Stimulated activated naive B cell treated with anti-CD40 and anti-IgM and Interleukin-4, amounts not matched to agents 10 μg/mL and 1 μg/mL and 100 μg/mL, for 72 hours (primary cell): ENCODE measurements around the gene CAMKMT.
"Not testable (repeated sequence)": the region's sequence is repeated elsewhere in the genome, so short reads cannot be mapped to it uniquely, and the experiment has no call there.

ENCODE experiments used
- ATAC-seq, 2 donors: fragments of 150-1000 bp; cut with Tn5 transposase; replicated peaks; 2 replicates each; pipeline ENCODE4 v1.10.0; 2021; ENCODE audit warnings: moderate library complexity in 1 of 2
- DNase-seq: peaks from one replicate; pipeline ENCODE4 v3.0.0; 2021
- H3K27ac Mint-ChIP-seq: one replicate; pipeline ENCODE4 v1.8.0; 2022; ENCODE audit warnings: mild to moderate bottlenecking, mixed read lengths
- H3K27me3 Mint-ChIP-seq, 2 donors: one replicate each; pipeline ENCODE4 v1.8.0; 2022; ENCODE audit warnings: mixed read lengths in 2 of 2
- H3K36me3 Mint-ChIP-seq, 2 donors: one replicate each; pipeline ENCODE4 v1.8.0; 2022; ENCODE audit warnings: mixed read lengths in 2 of 2, mild to moderate bottlenecking in 1 of 2
- H3K4me1 Mint-ChIP-seq, 2 donors: one replicate each; pipeline ENCODE4 v1.8.0; 2022; ENCODE audit warnings: mixed read lengths in 2 of 2, mild to moderate bottlenecking in 1 of 2
- H3K4me3 Mint-ChIP-seq, 2 donors: one replicate each; pipeline ENCODE4 v1.8.0; 2022; ENCODE audit warnings: mild to moderate bottlenecking in 2 of 2, mixed read lengths in 2 of 2, moderate library complexity in 1 of 2
- H3K9me3 Mint-ChIP-seq, 2 donors: one replicate each; pipeline ENCODE4 v1.8.0; 2022; ENCODE audit warnings: mixed read lengths in 2 of 2, mild to moderate bottlenecking in 1 of 2

The CAMKMT gene

GRCh38 chr2:44377486-44377885, 15.7 kb downstream of the CAMKMT start:
- Mint-ChIP-seq H3K27me3 (no peaks in the 10 kb centered on the region), H3K36me3 (peaks cover 18 to 24% of the 10 kb centered on the region in 2 donors), H3K9me3 (no peaks in the 10 kb centered on the region), H3K27ac (no peak overlapping the region), H3K4me1 (peaks cover 0 to 5% of the 10 kb centered on the region in 2 donors), H3K4me3 (no peak overlapping the region)
- no peak for ATAC-seq
- DNase-seq = no peak

DNA sequence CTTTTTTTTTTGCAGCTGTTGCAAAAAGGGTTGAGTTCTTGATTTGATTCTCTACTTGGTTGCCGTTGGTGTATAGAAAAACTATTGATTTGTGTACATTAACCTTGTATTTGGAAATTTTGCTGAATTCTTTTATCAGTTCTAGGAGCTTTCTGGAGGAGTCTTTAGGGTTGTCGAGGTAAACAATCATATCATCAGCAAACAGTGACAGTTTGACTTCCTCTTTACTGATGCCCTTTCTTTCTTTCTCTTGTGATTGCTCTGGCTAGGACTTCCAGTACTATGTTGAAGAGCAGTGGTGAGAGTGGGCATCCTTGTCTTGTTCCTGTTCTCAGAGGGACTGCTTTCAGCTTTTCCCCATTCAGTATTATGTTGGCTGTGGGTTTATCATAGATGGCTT, 23.5 kb downstream of the CAMKMT start:
- not testable (repeated sequence) for H3K27me3 Mint-ChIP-seq, ATAC-seq, H3K27ac Mint-ChIP-seq, DNase-seq, H3K4me3 Mint-ChIP-seq
- peaks cover 6 to 13% of the 10 kb centered on the region in 2 donors for H3K9me3 Mint-ChIP-seq
- peaks cover 14 to 16% of the 10 kb centered on the region in 2 donors for H3K4me1 Mint-ChIP-seq
- H3K36me3 Mint-ChIP-seq = peaks cover 28 to 41% of the 10 kb centered on the region in 2 donors

- Mint-ChIP-seq H3K4me1 (peaks cover 14 to 16% of the 10 kb centered on the region in 2 donors), H3K27ac (no peak overlapping the region), H3K4me3 (no peak overlapping the region), H3K36me3 (peaks cover 24 to 35% of the 10 kb centered on the region in 2 donors), H3K9me3 (peaks cover 6 to 13% of the 10 kb centered on the region in 2 donors), H3K27me3 (no peaks in the 10 kb centered on the region)
- peak; percentile 6 for DNase-seq
- ATAC-seq = peak in 1 of 2 donors; percentile 63
These were observed 27.1 kb downstream of the CAMKMT start for GRCh38 chr2:44388877-44389276.

- Mint-ChIP-seq H3K4me1 (peaks cover 13 to 16% of the 10 kb centered on the region in 2 donors), H3K9me3 (peaks cover 6 to 9% of the 10 kb centered on the region in 2 donors)
These were observed 28.1 kb downstream of the CAMKMT start for GRCh38 chr2:44389895-44390294.

DNA sequence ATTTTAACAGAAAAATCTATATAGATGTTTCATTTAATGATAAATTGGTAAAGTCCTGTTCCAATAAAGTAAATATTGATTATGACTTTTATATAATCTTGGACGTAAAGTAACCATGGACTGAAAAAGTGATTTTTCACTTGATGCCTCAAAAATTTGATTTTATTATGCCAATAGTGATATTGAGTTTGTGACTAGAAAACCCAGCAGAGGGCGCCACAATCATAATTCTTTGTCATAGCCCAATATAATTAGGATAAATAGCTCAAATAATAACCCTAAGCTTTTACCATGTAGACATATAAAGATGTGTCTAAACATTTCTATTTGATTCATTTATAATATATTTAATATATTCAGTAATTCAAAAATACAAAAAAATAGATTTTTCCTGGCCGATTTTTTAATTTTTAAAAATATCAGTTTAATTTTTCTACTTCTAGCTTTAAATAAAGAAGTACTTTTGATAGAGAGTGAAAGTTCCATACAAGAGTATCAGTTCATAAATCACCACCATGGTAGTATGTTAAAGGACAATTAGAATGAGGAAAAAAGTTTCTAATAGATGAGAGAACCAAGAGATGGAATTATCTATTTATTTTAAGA, 30.7 kb downstream of the CAMKMT start:
- no peak overlapping the region for H3K4me3 Mint-ChIP-seq
- H3K27ac Mint-ChIP-seq = no peak overlapping the region
- peaks cover 10% of the 10 kb centered on the region in 2 donors for H3K36me3 Mint-ChIP-seq
- peaks cover 1% of the 10 kb centered on the region in 2 donors for H3K9me3 Mint-ChIP-seq
- peaks cover 6 to 8% of the 10 kb centered on the region in 2 donors for H3K4me1 Mint-ChIP-seq
- ATAC-seq (no peak), DNase-seq (peak; percentile 4)
- H3K27me3 Mint-ChIP-seq = no peaks in the 10 kb centered on the region

More at GRCh38 chr2:44389895-44390294, 28.1 kb downstream of the CAMKMT start:
- H3K36me3 Mint-ChIP-seq = peaks cover 16 to 25% of the 10 kb centered on the region in 2 donors
- DNase-seq (no peak), ATAC-seq (no peak)
- H3K27ac Mint-ChIP-seq = no peak overlapping the region
- no peak overlapping the region for H3K4me3 Mint-ChIP-seq
- H3K27me3 Mint-ChIP-seq = no peaks in the 10 kb centered on the region

GRCh38 chr2:44397447-44398175, 35.9 kb downstream of the CAMKMT start:
- Mint-ChIP-seq H3K27me3 (no peaks in the 10 kb centered on the region), H3K9me3 (no peaks in the 10 kb centered on the region), H3K36me3 (peaks cover 0 to 3% of the 10 kb centered on the region in 2 donors), H3K27ac (no peak overlapping the region), H3K4me1 (no peaks in the 10 kb centered on the region), H3K4me3 (no peak overlapping the region)
- DNase-seq (no peak), ATAC-seq (no peak)

DNA sequence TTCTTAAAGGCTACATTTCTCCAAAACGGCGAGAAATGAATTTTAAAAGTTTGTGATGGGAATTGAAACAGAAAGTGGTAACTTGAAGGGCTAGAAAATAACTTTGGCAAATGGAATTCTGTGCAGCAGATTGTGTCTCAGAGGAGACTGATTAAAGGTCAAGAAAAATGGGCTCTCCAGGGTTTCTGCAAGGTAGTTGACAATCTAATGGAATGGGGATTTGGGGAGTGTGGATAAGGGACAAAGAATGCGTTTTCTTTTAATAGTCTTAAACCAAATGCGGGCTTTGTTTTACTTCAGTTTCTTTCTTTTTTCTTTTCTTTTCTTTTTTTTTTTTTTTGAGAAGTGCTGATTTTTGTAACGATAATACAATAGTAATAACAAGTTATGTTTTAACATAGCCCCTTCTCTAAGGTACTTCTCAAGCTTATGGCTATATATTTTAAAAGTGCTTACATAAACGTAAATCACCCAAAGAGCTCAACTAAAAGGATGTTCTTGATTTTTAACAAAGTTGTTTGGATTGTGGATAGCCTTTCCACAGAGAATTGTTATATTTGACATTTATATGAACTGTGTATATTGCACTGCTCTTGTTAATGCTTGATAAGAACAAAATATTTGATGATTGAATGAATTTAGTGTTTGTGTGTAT, 36.6 kb downstream of the CAMKMT start:
- no peaks in the 10 kb centered on the region for H3K4me1 Mint-ChIP-seq
- no peak overlapping the region for H3K4me3 Mint-ChIP-seq
- DNase-seq (no peak), ATAC-seq (no peak)
- H3K27me3 Mint-ChIP-seq = no peaks in the 10 kb centered on the region
- H3K9me3 Mint-ChIP-seq = no peaks in the 10 kb centered on the region
- peaks cover 0 to 3% of the 10 kb centered on the region in 2 donors for H3K36me3 Mint-ChIP-seq
- no peak overlapping the region for H3K27ac Mint-ChIP-seq

DNA sequence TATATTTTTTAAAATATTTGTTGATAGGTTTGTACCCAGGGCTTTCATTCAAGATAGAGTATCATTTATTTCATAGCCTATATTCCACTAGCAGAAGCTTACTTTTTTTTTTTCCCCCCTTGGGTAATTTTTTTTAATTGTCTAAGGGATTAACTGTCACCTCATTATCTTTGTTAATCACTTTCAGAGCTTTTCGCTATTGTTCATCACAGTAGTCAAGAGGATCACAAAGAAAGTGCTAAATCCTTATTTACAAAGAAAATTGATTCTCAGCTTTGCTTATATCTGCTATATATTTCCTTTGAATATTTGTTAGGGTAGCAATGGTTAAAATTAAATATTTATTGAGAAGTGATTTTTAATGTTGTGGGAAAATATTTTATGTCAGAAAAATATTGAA, 59.0 kb downstream of the CAMKMT start:
- no peaks in the 10 kb centered on the region for H3K4me1 Mint-ChIP-seq
- no peak overlapping the region for H3K27ac Mint-ChIP-seq
- no peaks in the 10 kb centered on the region for H3K27me3 Mint-ChIP-seq
- ATAC-seq (no peak), DNase-seq (no peak)
- peaks cover 6 to 14% of the 10 kb centered on the region in 2 donors for H3K36me3 Mint-ChIP-seq
- no peaks in the 10 kb centered on the region for H3K9me3 Mint-ChIP-seq
- no peak overlapping the region for H3K4me3 Mint-ChIP-seq

DNA sequence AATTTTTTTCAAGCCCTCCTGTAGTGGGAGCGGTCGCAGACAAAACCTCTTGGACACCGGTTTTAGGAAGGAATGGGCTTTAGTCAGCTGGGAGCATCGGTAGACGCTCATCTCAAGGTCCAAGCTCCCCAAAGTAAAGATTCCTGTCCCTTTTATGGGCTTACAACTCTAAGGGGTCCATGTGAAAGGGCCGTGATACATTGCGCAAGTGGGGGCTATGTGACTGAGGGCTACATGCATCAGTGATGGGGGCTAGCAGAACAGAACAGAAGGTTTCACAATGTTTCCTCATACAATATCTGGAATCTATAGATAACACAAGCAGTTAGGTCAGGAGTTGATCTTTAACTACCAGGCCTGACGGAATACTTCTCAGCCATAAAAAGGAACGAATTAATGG, 62.5 kb downstream of the CAMKMT start:
- Mint-ChIP-seq H3K4me3 (no peak overlapping the region), H3K27ac (no peak overlapping the region), H3K4me1 (no peaks in the 10 kb centered on the region), H3K36me3 (peaks cover 3 to 20% of the 10 kb centered on the region in 2 donors), H3K27me3 (no peaks in the 10 kb centered on the region), H3K9me3 (no peaks in the 10 kb centered on the region)
- ATAC-seq = no peak
- no peak for DNase-seq

DNA sequence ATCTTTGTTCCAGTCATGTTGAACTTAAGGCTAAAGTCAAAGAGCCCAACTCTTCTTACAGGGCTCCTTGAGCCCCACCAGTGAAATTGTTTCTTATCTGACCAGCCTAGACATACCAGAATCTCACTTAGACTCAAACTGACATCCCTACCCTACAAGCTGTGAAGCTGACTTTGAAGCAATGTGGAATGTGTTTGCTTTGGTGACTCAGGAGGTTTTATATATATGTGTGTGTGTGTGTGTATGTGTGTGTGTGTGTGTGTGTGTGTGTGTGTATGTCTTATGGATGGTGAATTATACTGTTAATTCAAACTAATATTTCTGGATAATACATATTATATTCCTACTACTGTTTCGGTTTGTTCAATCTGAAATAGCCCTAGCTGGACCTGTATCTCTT, 67.3 kb downstream of the CAMKMT start:
- ATAC-seq = no peak
- Mint-ChIP-seq H3K4me1 (peaks cover 3 to 6% of the 10 kb centered on the region in 2 donors), H3K36me3 (peaks cover 5 to 23% of the 10 kb centered on the region in 2 donors), H3K27me3 (no peaks in the 10 kb centered on the region), H3K9me3 (no peaks in the 10 kb centered on the region), H3K4me3 (no peak overlapping the region), H3K27ac (no peak overlapping the region)
- no peak for DNase-seq

DNA sequence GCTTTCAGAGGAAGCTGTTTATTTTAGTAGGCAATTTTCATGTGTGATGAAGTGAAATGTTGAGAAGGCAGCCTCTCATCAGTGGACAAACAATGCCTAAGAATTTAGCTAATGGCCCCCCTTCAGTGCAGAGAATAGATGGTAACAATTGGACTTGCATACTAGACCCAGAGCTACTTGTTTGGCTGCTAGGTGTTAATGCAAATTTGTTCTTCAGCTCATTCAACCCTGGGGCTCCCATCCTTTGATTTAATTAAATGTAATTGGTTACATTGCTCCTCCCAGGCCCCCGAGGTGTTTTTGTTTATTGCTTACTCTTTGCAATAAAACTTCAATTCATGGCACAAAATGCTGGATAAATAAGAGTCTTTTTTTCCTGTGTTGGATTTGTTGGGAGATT, 68.6 kb downstream of the CAMKMT start:
- Mint-ChIP-seq H3K4me1 (peaks cover 3 to 6% of the 10 kb centered on the region in 2 donors), H3K4me3 (no peak overlapping the region), H3K9me3 (no peaks in the 10 kb centered on the region), H3K27ac (no peak overlapping the region), H3K36me3 (peaks cover 7 to 20% of the 10 kb centered on the region in 2 donors), H3K27me3 (no peaks in the 10 kb centered on the region)
- ATAC-seq (no peak), DNase-seq (no peak)

DNA sequence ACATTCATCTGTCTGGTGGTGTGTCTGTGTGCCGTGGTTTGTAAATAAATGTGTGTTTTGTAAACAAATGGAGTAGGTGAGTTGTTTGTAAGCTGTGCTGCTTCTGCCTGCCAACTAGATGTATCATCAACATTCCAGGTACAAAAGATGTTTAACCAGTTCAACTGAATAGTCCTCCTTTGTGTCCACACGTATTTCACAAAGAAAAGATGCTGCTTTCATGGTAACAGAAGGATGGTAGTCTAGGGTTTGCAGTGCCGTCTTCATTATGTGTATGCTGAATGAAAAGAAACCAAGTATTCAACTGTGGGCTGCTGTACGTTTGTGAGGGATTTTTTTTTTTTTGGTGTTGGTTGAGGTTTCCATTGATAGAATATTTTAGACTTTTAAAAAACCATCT, 72.1 kb downstream of the CAMKMT start:
- no peaks in the 10 kb centered on the region for H3K9me3 Mint-ChIP-seq
- H3K36me3 Mint-ChIP-seq = peaks cover 7 to 12% of the 10 kb centered on the region in 2 donors
- H3K27ac Mint-ChIP-seq = no peak overlapping the region
- ATAC-seq = no peak
- DNase-seq = no peak
- H3K4me3 Mint-ChIP-seq = no peak overlapping the region
- no peaks in the 10 kb centered on the region for H3K27me3 Mint-ChIP-seq
- peaks cover 3 to 6% of the 10 kb centered on the region in 2 donors for H3K4me1 Mint-ChIP-seq

- DNase-seq = no peak
- no peak overlapping the region for H3K4me3 Mint-ChIP-seq
- no peak overlapping the region for H3K27ac Mint-ChIP-seq
- H3K27me3 Mint-ChIP-seq = no peaks in the 10 kb centered on the region
- H3K36me3 Mint-ChIP-seq = peaks cover 17 to 33% of the 10 kb centered on the region in 2 donors
- H3K9me3 Mint-ChIP-seq = peaks cover 0 to 3% of the 10 kb centered on the region in 2 donors
- no peak for ATAC-seq
- no peaks in the 10 kb centered on the region for H3K4me1 Mint-ChIP-seq
These were observed 79.5 kb downstream of the CAMKMT start for GRCh38 chr2:44441200-44441599.

GRCh38 chr2:44442019-44442418, 80.3 kb downstream of the CAMKMT start:
- no peaks in the 10 kb centered on the region for H3K4me1 Mint-ChIP-seq
- no peak overlapping the region for H3K4me3 Mint-ChIP-seq
- ATAC-seq (no peak), DNase-seq (no peak)
- H3K9me3 Mint-ChIP-seq = peaks cover 0 to 3% of the 10 kb centered on the region in 2 donors
- no peak overlapping the region for H3K27ac Mint-ChIP-seq
- H3K36me3 Mint-ChIP-seq = peaks cover 21 to 38% of the 10 kb centered on the region in 2 donors
- H3K27me3 Mint-ChIP-seq = no peaks in the 10 kb centered on the region
